Coronary artery (tissue), 2 donors: ENCODE results near the gene ANO6.

Experiments
- DNase-seq: peaks from one replicate; pipeline ENCODE4 v3.0.0-alpha.2; 2017; ENCODE audit warnings: low spot score
- H3K27ac ChIP-seq, 2 donors: fragments of 200-600 bp; sonication (generic); one replicate each; pipeline ENCODE4 v1.5.1; 2016 to 2019
- H3K4me3 ChIP-seq: fragments of 200-600 bp; sonication (generic); 2 replicates; pipeline ENCODE4 v1.5.1; 2016; ENCODE audit warnings: mild to moderate bottlenecking, moderate library complexity
- TF ChIP-seq, protein P1 (sequence below): fragments of 200-600 bp; sonication (generic); IDR thresholded peaks from one replicate; pipeline ENCODE4 v1.5.1; 2019; ENCODE audit warnings: antibody characterized with exemption

The ANO6 gene

DNA sequence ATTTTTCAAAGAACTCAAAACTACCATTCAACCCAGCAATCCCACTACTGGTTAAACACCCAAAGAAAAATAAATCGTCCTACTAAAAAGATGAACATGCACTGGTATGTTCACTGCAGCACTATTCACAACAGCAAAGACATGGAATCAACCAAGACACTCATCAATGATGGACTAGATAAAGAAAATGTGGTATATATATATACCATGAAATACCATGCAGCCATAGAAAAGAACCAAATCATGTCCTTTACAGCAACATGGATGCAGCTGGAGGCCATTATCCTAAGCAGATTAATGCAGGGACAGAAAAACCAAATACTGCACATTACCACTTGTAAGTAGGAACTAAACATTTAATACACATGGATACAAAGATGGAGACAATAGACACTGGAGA is 3.8 kb upstream of the ANO6 start:
- no peak overlapping the region for H3K4me3 ChIP-seq
- TF ChIP-seq, protein P1, sequence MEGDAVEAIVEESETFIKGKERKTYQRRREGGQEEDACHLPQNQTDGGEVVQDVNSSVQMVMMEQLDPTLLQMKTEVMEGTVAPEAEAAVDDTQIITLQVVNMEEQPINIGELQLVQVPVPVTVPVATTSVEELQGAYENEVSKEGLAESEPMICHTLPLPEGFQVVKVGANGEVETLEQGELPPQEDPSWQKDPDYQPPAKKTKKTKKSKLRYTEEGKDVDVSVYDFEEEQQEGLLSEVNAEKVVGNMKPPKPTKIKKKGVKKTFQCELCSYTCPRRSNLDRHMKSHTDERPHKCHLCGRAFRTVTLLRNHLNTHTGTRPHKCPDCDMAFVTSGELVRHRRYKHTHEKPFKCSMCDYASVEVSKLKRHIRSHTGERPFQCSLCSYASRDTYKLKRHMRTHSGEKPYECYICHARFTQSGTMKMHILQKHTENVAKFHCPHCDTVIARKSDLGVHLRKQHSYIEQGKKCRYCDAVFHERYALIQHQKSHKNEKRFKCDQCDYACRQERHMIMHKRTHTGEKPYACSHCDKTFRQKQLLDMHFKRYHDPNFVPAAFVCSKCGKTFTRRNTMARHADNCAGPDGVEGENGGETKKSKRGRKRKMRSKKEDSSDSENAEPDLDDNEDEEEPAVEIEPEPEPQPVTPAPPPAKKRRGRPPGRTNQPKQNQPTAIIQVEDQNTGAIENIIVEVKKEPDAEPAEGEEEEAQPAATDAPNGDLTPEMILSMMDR: no peak

DNA sequence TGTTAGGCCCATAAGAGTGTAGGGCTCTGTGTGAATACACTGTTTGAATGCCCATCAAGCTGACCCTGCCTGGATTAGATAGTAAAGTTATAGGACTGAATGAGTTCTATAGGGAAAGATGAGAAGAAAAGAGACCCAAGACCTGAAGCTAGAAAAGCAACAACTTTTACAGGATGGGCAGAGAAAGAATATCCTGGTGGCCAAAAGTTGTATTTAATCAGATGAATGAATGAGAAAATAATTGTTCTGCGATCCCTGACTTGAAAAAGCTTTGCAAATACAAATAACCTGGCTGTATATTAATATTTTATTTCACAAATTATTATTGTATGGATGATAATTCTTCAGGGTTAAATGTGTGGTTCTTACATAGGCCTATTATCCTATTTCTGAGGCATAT is 2.8 kb upstream of the ANO6 start:
- TF ChIP-seq, protein P1: no peak
- no peak for DNase-seq
- no peak overlapping the region for H3K4me3 ChIP-seq
- no peak overlapping the region for H3K27ac ChIP-seq

More for the DNA sequence above, 3.8 kb upstream of the ANO6 start:
- no peak overlapping the region for H3K27ac ChIP-seq
- no peak for DNase-seq

GRCh38 chr12:45214071-45214470 is 1.8 kb upstream of the ANO6 start:
- H3K4me3 ChIP-seq: no peak overlapping the region

GRCh38 chr12:45214749-45215418 is 1.0 kb upstream of the ANO6 start:
- H3K4me3 ChIP-seq: peak overlapping the region; percentile 81
- DNase-seq: no peak
- peak overlapping the region; percentile 86 to 87 for H3K27ac ChIP-seq
- TF ChIP-seq, protein P1: no peak

More at GRCh38 chr12:45214071-45214470, 1.8 kb upstream of the ANO6 start:
- no peak overlapping the region for H3K27ac ChIP-seq
- no peak for DNase-seq
- TF ChIP-seq, protein P1: no peak

DNA sequence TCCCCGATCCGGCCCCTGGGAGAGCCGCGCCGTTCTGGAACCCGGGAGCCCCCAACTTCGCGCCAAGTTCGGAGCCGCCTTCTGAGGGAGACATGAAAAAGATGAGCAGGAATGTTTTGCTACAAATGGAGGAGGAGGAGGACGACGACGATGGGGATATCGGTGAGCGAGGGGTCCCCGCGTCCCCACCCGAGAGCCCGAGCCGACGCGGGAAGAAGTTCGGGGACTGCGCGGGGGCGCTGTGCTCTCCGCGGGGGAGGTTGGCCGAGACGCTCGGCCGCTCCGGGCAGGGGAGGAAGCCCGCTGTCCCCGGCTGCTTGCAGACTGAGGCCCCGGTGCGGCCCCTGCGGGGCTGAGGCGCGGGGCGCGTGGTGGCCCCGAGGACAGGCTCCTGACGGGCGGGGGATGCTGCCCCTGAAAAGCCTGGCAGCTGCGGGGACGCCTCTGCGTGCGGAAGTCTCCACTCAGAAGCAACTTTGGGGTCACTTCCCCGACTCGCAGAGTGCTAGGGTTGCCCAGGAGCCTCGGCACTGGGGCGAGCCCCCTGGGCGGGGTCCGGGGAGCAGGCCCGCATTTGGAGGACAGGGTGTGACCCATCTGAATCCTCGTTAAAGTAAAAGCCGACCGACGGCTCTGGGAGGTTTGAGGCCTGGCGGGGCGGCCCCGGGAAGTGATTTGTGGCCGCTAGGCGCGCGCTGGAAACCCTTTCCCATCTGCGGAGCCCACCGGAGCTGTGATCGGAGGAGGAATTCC is 511 bp downstream of the ANO6 start:
- peak overlapping the region; percentile 81 for H3K4me3 ChIP-seq
- DNase-seq: peak; percentile 79
- TF ChIP-seq, protein P1: peak; percentile 14
- peak overlapping the region; percentile 86 to 87 for H3K27ac ChIP-seq

- no peak for DNase-seq
- peak overlapping the region; percentile 81 for H3K4me3 ChIP-seq
- peak overlapping the region; percentile 86 to 87 for H3K27ac ChIP-seq
- TF ChIP-seq, protein P1: no peak
These were observed 1.1 kb downstream of the ANO6 start for GRCh38 chr12:45216983-45217485.
